Testis (tissue), 2 donors: ENCODE data around the gene PDC.

ENCODE experiments used
- CTCF ChIP-seq, 3 experiments: fragments of 450-650 bp in 2 of 3; fragments of 200-600 bp in 1 of 3; sonication (generic) in 1 of 3; IDR thresholded peaks; one replicate each; pipeline ENCODE4 v1.5.1; 2016 to 2019; ENCODE audit warnings: antibody characterized with exemption in 3 of 3, mild to moderate bottlenecking in 2 of 3, moderate library complexity in 1 of 3
- POLR2A ChIP-seq: fragments of 450-650 bp; IDR thresholded peaks from one replicate; pipeline ENCODE4 v1.6.1; 2017; ENCODE audit warnings: antibody characterized with exemption, mild to moderate bottlenecking, moderate library complexity

DNA sequence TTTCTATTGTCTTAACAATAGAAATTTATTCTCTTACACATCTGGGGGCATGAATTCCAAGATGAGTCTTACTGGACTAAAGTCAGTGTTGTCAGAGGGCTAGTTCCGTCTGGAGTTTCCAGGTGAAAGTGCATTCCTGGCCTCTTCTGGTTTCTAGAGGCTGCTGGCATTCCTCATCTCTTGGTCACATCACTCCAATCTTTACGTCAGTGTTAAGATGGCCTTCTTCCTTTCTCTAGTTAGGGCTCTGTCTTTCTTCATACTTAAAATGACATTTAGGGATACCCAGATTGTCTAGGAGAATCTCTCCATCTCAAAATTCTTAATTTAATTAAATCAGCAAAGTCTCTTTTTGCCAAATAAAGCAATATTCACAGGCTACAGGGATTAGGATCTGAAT lies 13.3 kb upstream of the PDC start:
- no peak for TF ChIP-seq CTCF (IDR thresholded peaks at IDR 0.05)
- TF ChIP-seq POLR2A, result no peak
